Stomach (tissue), 4 donors: ENCODE results near the gene RAB33A.

Experiments used
- POLR2A ChIP-seq, 4 donors: fragments of 450-650 bp; IDR thresholded peaks; one replicate each; pipeline ENCODE4 v1.6.1; 2016; ENCODE audit warnings: antibody characterized with exemption in 4 of 4, control low read depth in 2 of 4, mild to moderate bottlenecking in 1 of 4, moderate library complexity in 1 of 4
- POLR2AphosphoS5 ChIP-seq, 3 donors: sonication (generic); formaldehyde crosslinking; IDR thresholded peaks; one replicate each; pipeline ENCODE4 v1.6.1; 2016; ENCODE audit warnings: antibody characterized with exemption in 3 of 3
- TF ChIP-seq, protein P1 (sequence below), 7 experiments: fragments of 450-650 bp in 4 of 7; fragments of 200-600 bp in 3 of 7; sonication (generic) in 3 of 7; IDR thresholded peaks; one replicate each; pipeline ENCODE4 v1.5.1; 2016 to 2019; ENCODE audit warnings: antibody characterized with exemption in 7 of 7, control low read depth in 2 of 7, mild to moderate bottlenecking in 1 of 7

DNA sequence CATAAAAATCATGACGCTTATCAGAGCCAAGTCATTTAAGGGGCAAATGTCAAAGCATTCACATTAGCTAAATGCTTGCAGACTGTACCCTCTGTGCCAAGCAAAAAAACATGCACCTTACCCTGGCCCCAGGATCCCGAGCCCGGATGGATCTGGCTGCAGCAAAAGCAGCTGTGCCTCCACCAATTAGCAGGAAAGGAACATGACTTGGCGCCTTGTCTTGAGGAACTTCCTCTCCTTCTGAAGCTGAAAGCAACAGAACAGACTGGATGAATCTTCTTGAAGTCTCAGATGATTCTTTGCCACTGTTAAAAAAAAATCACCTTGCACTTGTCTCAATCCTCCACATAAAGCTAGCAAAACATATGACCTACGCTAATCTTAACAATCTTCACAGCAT lies 24.1 kb upstream of the RAB33A start:
- TF ChIP-seq POLR2A (IDR thresholded peaks at IDR 0.05) (no peak), POLR2AphosphoS5 (IDR thresholded peaks at IDR 0.05) (no peak)
- TF ChIP-seq, protein P1, sequence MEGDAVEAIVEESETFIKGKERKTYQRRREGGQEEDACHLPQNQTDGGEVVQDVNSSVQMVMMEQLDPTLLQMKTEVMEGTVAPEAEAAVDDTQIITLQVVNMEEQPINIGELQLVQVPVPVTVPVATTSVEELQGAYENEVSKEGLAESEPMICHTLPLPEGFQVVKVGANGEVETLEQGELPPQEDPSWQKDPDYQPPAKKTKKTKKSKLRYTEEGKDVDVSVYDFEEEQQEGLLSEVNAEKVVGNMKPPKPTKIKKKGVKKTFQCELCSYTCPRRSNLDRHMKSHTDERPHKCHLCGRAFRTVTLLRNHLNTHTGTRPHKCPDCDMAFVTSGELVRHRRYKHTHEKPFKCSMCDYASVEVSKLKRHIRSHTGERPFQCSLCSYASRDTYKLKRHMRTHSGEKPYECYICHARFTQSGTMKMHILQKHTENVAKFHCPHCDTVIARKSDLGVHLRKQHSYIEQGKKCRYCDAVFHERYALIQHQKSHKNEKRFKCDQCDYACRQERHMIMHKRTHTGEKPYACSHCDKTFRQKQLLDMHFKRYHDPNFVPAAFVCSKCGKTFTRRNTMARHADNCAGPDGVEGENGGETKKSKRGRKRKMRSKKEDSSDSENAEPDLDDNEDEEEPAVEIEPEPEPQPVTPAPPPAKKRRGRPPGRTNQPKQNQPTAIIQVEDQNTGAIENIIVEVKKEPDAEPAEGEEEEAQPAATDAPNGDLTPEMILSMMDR (IDR thresholded peaks at IDR 0.05) = no peak
